Limb (tissue), 2 donors: ENCODE data around the gene CHMP6.

Experiments used
- DNase-seq, 2 donors: peaks; one replicate each; pipeline ENCODE4 v3.0.0-alpha.2; 2016; ENCODE audit errors: extremely low spot score in 2 of 2

Gene CHMP6

DNA sequence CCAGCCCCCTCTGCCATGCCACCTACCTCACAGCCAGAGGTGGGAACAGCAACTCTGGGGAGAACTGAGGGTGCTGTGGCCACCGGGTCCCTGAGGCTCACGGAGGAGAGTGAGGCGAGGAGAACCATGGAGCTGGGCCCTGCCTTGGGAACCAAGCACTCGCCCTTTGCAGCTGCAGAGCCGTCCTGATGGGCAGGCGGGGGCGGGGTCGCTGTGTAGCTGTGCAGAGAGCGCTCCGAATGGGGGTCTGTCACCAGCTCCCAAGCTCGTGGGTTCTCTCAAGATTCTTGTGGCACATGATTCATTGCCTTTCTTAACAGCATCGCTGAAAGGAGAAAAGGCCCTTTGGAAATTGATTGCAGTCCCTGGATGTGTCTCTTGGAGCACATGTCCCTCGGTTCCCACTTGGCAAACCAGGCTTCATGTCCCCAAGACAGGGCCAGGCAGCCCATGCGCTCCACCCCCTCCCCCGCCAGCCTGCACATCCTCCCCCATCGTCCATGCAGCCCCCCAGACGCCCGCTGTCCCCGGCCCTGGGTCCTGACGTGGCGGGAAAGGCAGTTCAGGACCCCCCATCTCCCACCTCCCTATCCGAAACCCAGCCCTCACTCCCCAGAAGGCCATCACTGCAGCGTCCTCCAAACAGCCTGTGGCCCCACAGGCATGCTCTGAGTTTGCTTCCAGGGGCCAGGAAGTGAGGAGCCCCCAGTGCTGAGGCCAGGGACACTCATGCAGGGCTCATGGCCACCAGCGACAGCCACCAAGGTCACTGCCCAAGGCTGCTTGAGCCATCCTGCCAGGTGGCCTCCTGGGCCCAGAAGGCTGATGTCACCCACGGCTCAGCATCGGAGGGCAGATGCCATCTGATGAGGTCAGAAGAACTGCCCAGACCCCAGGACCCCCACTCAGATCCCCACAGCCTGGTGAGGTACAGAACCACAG, 20.6 kb upstream of the CHMP6 start:
- peak in 1 of 2 donors; percentile 59 for DNase-seq

DNA sequence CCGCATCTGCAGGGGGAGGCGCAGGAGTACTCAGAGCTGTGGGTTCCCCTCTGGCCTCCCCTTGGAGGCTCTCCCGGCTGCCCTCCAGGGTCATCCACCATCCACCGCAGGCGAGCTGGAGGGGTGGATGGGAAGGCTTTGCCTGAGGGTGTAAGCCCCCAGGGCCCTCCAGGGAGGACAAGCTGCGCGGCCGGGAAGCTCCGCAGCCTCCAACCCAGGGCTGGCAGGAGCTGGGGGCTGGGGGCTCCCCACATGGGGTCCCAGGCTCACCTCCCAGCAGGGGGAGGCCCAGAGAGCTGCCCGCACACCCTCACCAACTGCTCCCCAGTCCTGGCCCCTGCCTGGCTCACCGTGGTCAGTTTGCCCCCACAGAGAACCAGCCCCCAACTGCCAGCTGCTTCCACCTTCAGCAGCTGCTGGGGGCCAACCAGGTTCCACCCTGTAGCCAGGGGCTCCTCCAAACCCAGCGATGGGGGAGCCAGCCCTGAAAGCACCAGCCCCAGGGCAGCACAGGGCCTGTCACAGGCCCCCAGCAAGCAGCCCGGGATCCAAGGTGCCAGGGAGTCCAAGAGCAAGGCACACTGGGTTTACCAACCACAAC, 19.8 kb upstream of the CHMP6 start:
- no peak for DNase-seq

DNA sequence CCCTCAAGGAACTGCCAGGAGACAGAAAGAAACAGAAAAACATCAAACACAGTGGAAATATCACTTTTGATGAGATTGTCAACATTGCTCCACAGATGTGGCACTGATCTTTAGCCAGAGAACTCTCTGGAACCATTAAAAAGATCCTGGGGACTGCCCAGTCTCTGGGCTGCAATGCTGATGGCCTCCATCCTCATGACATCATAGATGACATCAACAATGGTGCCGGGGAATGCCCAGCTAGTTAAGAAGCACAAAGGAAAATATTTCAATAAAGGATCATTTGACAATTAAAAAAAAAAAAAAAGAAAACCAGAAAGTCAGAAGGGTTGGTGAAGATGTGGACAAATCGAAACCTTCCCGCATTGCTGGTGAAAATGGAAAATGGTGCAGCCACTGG, 14.9 kb upstream of the CHMP6 start:
- DNase-seq: no peak

DNA sequence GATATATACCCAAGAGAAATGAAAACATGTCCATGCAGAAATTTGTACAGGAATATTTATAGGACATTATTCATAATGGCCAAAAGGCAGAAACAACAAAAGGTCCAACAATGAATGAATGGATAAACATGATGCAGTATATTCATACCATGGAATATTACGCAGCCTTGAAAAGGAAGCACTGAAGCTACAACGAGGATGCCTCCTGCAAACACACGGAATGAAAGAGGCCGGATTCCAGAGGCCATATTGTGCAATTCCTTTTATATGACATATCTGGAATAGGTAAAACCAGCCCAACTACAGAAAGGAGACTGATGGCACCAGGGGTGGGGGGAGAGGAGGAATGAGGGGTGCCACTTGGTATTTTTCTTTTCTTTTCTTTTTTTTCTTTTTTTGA, 14.5 kb upstream of the CHMP6 start:
- DNase-seq: no peak

DNA sequence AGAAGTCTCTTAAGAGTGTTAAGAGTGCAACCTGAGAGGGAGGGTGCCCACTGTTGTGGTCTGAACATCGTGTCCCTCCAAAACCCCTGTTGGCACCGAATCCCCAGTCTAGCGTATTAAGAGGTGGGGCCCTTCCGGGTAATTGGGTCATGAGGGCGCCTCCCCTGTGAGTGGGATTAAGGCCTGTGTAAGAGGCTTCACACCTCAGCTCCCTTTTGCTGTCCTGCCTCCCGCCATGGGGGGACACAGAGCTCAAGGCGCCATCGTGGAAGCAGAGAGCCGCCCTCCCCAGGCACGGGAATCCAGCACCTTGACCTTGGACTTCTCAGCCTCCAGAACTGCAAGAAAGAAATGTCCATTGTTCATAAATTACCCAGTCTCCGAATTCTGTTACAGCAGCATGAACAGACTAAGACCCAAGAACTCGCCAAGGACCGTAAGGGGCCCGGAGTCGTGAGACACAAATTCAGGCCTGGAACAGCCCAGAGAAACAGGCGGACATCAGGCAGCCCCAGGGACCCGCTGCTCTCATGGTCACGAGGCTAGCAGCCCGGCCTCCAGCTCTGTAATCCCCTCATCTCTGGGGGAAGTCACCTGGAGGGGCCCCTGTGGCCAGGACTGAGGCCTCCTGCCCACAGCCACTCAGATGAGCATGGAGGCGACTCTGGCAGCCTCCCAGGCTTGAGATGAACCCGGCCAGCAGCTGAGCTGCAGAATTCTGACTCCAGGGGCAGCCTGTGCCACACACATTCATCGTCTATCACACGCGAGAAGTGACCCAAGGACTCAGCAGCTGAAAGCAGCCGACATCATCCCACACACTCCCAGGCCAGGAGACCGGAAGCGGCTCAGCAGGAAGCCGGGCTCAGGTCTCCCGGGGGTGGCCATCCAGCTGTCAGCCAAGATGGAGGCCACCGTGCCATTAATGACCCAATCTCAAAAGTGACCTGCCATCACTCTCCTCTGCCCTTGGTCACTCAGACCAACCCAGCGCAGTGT, 12.8 kb upstream of the CHMP6 start:
- DNase-seq: no peak

DNA sequence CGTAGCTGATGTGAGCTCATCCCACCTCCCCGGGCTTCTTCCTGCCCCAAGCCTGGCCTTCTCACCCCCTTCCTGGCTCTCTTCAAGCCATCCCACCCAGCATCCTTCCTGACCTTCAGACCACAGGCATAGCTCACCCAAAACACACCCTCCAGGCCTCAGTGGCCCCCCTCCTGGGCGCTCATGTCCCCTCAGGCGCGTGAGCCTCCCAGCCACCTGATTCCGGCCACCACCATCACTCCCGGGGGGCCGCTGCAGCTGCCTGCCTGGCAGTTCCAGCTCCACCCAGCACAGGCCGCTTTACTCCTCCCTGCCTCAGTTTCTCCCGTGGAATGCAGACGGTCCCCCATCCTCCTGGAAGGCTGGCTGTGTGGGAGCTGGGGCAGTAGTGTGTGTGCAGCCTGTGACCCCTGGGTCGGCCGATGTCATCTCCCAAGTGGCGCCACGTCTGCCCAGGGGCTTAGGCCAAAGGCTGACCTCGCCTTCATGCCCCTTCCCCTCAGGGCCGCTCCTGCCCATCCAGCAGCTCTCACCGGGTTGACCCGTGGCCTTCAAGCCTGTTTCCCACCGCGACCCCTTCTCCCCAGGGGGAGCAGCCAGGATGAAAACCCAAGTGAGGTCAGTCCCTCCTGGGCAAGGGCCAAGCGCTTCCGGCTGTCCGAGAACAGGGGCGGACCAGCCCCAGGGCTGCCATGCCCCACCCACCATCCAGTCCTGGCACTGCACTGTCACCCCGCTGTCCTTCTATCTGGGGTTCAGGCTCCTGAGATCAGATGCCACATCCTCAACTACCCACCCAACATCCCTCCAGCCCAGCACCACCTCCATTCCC, 11.9 kb upstream of the CHMP6 start:
- DNase-seq: no peak

DNA sequence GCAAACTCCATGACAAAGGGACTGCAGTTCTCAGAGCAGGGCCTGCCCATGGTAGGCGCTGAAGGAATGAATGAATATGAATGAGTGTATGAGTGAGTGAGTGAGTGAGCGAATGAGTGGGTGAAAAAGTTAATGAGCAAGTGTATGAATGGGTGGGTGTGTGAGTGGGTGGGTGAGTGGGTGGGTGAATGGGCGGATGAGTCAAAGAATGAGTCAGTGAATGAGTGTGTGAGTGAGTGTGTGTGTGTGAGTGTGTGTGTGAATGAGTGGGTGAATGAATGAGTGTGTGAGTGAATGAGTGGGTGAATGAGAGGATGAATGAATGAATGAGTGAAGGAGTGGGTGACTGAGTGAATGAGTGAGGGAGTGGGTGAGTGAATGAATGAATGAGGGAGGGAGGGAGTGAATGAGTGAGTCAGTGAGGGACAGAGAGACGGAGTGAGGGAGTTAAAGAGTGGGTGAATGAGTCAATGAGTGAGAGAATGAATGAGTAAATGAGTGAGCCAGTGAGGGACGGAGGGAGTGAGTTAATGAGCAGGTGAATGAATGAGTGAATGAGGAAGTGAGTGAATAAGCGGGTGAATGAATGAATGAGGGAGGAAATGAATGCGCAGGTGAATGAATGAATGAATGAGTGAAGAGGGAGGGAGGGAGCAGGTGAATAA, 11.1 kb upstream of the CHMP6 start:
- no peak for DNase-seq

DNA sequence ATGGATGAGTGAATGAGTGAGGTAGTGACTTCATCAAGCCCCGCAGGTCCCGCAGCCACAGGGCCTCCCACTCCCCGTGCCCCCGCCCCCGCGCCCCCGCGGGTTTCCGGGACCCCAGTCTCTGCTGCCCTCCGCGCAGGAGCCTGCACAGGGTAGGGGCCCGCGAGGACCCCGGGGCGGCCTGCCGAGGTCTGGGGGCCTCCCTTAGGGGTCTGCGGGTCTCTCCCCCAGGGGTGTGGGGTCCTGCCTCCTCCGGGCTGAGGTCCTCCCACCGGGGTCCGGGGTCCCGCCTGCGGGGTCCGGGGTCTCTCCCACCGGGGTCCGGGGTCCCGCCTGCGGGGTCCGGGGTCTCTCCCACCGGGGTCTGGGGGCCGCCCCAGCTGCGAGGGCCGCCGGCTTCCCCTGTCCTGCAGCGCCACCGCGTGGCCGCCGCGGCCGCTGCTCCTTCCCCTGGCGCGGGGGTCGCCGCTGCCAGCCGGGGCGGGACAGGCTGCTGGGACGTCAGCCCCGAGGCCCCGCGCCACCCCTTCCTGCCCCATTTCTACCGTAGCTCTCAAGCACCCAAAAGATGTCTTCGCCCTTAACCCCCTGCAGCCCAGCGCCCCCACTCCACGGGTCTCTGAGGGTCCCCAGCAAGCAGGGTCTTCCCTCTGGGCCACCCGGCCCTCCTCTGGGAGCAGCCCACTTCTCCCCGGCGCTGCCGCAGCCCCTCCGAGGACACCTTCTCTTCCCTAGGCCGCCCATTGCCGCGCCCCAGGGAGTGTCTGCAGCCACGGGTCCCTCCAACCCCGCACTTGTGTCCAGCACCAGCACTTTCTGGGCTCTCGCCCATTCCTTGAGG, 10.4 kb upstream of the CHMP6 start:
- DNase-seq: peak in 1 of 2 donors; percentile 82

DNA sequence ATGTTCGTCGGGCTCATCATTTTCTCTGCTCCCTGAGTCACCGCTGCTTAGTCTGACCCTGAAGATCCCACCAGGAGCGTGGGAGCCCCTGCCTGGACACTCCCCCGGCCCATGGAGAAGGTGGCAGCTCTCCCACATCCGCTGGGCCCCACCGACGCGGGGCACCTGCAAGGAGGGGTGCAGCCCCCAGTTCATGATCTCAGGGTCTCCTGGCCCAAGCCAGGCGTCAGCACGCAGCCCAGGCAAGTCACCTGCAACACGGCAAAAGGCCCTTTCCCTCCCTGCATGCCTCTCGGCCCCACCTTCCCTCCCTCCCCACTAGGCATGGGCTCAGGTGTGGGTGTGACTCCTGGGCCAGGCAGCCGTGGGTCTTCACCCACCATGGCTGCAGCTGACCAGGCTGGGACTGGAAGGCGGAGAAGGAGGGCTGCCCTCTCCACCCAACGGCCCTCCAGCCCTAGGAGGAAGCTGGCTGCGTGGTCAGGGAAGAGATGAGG, 9.7 kb upstream of the CHMP6 start:
- no peak for DNase-seq

DNA sequence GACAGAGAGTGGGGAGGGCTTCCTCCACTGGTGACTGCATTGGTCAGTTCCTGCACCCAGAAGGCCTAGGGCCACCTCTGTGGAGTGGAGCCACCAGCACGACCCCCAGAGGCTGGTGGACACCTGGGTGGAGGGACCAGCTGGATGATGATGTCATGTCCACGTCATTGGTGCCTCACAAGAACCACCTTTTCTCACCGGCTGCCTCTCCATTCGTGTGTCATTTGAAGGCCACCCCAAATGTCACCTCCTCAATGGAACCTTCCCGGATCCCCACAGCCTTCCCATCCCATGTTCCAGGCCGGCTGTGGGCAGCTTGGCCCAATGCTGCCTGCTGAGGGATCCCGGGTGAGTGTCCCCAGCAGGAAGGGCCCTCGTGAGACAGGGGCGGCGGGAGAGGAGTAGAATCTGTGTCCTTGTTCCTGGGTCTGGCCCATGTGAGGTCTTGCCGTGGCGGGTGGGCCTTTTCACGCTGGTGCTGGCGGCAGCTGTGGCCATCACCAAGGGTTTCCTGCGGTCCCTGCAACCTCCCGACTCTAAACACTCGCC, 9.1 kb upstream of the CHMP6 start:
- no peak for DNase-seq

DNA sequence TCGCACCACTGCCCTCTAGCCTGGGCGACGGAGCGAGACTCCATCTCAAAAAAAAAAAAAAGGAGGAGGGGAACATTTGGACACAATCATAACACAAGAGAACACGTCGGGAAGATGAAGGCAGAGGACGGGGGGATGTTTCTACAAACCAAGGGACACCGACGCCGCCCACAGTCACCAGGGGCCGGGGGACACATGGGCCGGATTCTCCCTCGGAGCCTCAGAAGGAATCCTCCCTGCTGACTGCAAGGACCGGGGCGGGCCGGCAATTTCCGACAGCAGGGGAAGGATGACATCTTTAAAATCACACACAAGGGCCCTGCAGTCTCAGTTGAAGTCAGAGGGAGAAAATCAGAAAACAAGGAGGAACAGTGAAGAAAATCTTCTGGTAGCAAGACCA, 8.1 kb upstream of the CHMP6 start:
- no peak for DNase-seq

DNA sequence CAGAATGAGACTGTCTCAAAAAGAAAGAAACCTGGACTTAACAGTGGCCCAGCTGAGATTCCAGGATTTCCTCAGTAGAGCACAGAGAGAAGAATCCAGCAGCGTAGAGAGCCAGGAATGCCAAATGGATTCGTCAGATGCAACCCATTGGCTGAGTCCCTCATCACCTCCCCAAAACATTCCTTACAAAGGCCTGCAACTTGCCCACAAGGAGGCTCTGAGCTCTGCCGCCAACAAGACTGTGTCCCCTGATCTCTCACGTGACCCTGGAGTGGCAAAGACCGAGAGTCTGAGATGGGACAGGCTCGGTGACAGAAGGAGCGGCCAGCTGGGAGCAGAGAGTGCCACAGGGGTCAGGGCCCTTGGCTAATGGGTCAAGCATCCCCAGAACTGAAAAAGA, 6.9 kb upstream of the CHMP6 start:
- no peak for DNase-seq

DNA sequence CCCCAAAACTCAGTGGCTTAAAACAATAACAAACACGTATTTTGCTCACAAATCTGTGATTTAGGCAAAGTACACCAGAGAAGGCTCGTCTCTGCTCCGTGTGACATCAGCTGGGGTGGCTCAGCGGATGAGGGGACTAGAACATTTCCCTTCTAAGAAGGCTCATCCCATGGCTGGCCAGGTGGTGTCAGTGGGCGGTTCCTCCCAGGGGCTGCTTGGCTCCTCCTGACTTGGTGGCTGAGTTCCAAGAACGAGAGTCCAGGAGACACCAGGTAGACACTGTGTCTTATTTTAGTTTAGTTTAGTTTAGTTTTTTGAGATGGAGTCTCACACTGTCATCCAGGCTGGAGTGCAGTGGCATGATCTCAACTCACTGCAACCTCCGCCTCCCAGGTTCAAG, 5.6 kb upstream of the CHMP6 start:
- DNase-seq: peak in 1 of 2 donors; percentile 35

DNA sequence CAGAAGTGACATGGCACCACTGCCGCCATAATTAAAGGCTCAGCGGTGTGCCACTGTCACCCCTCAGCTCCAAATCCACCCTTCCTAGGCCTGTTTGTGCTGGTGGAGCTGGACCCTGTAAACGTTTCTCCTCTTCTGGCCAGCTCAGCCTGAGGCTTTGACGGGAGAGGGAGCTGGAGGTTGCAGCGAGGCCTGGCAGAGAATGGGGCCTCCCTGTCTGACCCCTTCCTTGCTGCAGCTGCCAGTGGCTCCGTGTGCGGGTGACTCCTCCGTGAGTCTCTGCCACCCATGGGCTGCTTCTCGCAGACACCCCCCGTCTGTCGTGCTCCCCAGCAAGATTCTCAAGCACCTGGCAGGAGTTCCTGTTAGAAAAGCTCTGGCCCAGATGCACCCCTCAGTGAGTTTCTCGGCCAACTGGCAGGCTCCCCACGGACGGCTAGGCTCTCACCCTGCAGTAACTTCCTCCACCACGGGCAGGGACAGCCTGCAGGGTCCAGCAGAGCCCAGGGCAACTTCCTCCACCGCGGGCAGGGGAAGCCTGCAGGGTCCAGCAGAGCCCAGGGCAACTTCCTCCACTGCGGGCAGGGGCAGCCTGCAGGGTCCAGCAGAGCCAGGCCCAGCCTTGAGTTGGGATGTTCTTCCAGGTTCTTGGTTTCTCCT, 4.7 kb upstream of the CHMP6 start:
- peak in 1 of 2 donors; percentile 29 for DNase-seq

DNA sequence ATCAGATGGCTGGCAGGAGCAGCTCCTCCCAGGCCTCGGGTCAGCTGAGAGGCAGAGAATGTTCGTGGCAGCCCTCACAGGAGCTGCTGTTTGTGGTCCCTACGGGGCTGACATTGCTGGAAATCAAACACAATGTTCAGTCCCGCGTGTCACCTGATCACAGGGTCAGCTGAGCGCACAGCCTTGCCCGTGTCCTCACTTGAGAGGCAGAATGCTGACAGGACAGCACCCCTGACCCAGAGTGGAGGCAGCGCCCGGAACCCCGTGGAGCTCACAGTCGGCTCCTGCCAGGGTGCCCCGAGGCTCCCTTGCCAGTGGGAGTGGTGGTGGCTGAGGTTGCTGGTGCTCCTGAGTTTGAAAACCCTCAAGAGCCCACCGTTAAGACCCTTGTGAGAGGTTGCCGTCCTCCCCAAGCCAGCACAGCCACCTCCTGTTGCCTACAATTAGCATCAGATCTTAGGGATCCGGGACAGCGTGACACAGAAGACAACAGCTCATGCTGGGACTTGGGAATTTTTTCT, 3.6 kb upstream of the CHMP6 start:
- peak in 1 of 2 donors; percentile 35 for DNase-seq

DNA sequence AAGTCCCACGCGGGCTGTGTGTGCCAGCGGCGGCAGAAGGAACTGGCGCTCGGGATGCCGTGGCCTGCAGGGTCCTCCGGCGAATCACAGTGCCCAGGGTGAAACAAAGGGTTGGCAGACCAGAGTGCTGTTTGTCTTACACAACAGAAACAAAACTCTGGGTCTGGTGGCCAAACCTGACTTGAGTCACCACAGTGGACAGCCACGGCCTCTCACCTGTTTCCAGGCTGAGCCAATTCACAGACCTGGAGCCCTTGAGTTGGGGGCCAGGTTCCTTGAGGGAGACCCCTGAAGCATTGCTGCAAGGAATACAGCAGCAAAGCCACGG, 2.1 kb upstream of the CHMP6 start:
- no peak for DNase-seq

DNA sequence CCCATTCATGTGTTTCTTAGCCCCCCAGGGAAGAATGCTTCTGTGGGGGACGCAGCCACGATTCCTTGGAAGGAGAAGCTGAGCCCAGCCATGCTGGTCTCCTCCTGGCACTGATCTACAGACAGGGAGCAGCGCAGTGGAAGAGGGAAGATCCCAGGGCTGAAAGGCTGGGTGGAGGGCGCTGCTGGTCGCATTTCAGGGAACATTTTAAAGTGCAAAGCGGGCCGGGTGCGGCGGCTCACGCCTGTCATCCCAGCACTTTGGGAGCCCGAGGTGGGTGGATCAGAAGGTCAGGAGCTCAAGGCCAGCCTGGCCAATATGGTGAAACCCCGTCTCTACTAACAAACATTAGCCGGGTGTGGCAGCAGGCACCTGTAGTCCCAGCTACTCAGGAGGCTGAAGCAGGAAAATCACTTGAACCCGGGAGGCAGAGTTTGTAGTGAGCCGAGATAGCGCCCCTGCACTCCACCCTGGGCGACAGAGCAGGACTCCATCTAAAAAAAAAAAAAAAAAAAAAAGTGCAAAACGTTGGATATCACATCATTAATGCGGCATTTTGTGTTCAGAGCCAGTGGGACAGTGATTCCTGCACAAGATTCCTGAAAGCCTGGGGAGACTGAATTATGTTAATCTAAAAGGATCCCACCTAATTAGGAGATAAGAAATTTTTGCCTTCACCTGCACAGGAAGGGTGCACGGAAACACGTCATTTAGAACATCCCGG, 558 bp upstream of the CHMP6 start:
- DNase-seq: peak in 1 of 2 donors; percentile 29
